AG09309 (cell line): Measurements from ENCODE around the gene HSH2D.

Experiments
- DNase-seq: peaks from one replicate; pipeline ENCODE4 v3.0.0-alpha.2; 2010; ENCODE audit warnings: low read depth
- H3K4me3 ChIP-seq: 2 replicates; pipeline ENCODE4 v1.5.1; 2011; ENCODE audit warnings: mild to moderate bottlenecking, low read depth, low read length, moderate library complexity; ENCODE audit not compliant: control insufficient read depth
- TF ChIP-seq, protein P1 (sequence below): IDR thresholded peaks from 2 replicates; pipeline ENCODE4 v1.5.1; 2011; ENCODE audit warnings: mild to moderate bottlenecking, low read depth, low read length, inconsistent platforms; ENCODE audit not compliant: insufficient read depth, control insufficient read depth; ENCODE audit errors: missing control alignments

HSH2D gene

DNA sequence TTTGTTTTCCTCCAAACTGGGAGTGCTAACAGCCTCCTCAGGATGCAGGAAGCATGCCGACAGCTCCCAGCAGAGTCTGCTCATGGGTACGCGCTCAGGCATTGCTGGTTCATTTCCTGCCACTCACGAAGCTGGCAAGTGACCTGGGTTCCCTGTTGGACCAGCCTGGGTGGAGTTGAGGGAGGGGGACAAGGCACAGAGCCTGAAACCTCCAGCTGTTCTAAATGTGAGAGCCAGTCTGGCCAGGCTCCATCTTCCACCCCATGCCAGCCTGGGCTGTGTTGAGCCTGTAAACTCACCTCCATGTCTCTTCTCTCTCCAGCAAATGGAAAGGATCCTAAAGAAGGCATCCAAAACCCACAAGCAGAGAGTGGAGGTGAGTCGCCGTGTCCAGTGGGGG is 46.7 kb downstream of the HSH2D start:
- H3K4me3 ChIP-seq = no peak overlapping the region
- TF ChIP-seq, protein P1, sequence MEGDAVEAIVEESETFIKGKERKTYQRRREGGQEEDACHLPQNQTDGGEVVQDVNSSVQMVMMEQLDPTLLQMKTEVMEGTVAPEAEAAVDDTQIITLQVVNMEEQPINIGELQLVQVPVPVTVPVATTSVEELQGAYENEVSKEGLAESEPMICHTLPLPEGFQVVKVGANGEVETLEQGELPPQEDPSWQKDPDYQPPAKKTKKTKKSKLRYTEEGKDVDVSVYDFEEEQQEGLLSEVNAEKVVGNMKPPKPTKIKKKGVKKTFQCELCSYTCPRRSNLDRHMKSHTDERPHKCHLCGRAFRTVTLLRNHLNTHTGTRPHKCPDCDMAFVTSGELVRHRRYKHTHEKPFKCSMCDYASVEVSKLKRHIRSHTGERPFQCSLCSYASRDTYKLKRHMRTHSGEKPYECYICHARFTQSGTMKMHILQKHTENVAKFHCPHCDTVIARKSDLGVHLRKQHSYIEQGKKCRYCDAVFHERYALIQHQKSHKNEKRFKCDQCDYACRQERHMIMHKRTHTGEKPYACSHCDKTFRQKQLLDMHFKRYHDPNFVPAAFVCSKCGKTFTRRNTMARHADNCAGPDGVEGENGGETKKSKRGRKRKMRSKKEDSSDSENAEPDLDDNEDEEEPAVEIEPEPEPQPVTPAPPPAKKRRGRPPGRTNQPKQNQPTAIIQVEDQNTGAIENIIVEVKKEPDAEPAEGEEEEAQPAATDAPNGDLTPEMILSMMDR = no peak
- no peak for DNase-seq

- no peak overlapping the region for H3K4me3 ChIP-seq
- no peak for DNase-seq
- TF ChIP-seq, protein P1 = no peak
Observed at GRCh38 chr19:16190736-16191135, 47.3 kb downstream of the HSH2D start.

DNA sequence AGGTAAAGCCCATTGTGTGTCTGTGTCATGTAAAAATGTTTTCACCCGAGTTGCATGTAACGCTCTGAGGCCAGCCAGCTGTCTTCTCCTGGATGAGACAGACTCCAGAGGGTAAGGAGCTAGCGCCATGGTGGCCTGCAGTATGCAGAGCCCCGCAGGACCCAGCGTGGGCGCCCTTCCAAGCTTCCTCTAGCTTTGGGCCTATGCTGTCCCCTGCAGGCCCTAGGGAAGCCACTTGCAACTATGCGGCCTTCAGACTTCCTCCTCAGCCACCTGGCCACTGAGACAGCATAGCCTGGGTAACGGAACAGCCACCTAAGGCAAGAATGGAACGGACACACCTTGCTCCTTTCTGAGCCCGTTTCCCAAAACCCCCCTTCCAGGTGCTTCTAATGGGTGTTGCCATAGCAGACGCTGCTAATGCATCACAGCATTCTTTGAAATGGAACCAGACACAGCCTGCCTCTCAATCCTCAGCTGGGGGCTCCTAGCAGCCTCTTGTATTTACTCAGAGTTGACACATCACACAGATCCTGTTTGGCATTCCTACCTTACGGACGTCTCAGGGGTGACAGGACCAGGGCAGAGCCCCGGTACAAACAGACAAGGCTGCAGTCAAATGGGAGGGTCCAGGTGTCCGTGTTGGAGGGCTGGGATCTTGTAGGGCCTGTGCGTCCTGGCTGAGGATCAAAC is 47.9 kb downstream of the HSH2D start:
- TF ChIP-seq, protein P1 = no peak
- no peak for DNase-seq
- H3K4me3 ChIP-seq = no peak overlapping the region

DNA sequence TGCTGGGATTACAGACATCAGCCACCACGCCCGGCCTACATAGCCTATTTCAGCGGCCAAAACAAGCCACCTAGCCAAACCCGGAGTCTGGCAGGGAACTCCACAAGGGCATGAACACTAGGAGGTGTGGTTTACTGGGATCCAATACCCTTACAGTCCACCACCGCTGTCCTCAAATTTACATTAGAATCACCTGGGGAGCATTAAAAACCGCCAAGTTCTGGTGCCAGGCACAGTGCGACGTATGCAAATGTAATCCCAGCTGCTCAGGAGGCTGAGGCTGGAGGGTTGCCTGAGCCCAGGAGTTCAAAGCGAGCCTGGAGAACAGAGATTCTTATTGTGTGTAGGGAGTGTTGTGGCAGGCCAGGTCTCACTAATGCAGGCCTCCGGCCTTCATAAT is 50.0 kb downstream of the HSH2D start:
- TF ChIP-seq, protein P1 = no peak
- DNase-seq = no peak
- H3K4me3 ChIP-seq = no peak overlapping the region

DNA sequence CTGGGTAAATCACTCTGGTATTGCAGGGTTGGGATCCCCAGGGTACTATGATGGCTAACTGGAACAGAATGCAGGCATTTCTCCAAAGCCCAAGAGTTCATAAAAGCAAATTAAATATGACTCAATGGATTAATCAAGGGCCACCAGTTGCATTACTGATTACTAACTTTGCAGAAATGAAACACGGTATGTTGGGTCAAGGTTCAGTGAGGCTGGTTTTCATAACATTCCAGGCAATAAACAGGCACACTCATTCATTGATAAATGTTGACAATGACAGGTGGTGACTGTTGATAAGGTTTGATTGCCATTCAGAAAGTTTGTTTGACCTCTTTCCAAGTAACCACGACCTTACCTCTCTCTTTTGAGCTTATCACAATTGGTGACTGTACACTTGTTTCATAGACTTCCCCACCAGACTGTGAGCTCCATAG is 53.7 kb downstream of the HSH2D start:
- peak; percentile 96 for DNase-seq
- H3K4me3 ChIP-seq = peak overlapping the region; percentile 62
- TF ChIP-seq, protein P1 = no peak

GRCh38 chr19:16197622-16198369 is 54.3 kb downstream of the HSH2D start, which contains the start of gene AP1M1:
TSS of gene AP1M1 (plus strand) at chr19:16197911. CDS start at chr19:16198027, 116 bp downstream.
- peak within 1 kb of the TSS; percentile 62 for H3K4me3 ChIP-seq
- peak; percentile 89 for DNase-seq
- TF ChIP-seq, protein P1 = no peak
